A673 (cell line): ENCODE results near the gene PTGFRN. TPM values are rescaled to one million over a fixed set of nuclear protein-coding genes. Genes with fewer than 3 reads are reported as not detected.

Source experiments
- BruUV-seq: library from RNA; stranded (reverse); fragments of 400-500 nt; replicated peaks from 2 replicates; lab custom pipeline; 2021; lab: Mats Ljungman, UMichigan
- CTCF ChIA-PET: fragments of 300-600 bp; sonication (Branson Sonifier 250); formaldehyde crosslinking; loops from one replicate; lab custom pipeline; 2022; ENCODE audit warnings: antibody characterized with exemption; lab: Charles Lee
- POLR2A ChIA-PET: fragments of 300-600 bp; sonication (Branson Sonifier 250); formaldehyde crosslinking; loops from one replicate; lab custom pipeline; 2022; ENCODE audit warnings: antibody characterized with exemption; ENCODE audit not compliant: low non-redundant PET; lab: Charles Lee
- DNase-seq: peaks from one replicate; pipeline ENCODE4 v3.0.0-alpha.2; 2015; ENCODE audit warnings: low spot score
- H3K27ac ChIP-seq: fragments of 200-600 bp; sonication (generic); 2 replicates; pipeline ENCODE4 v1.5.1; 2016; ENCODE audit warnings: mixed run types, low read depth, mild to moderate bottlenecking, mixed read lengths, antibody characterized with exemption, low read length; ENCODE audit not compliant: poor library complexity, severe bottlenecking
- H3K27me3 ChIP-seq: fragments of 200-600 bp; sonication (generic); replicated peaks from 2 replicates; pipeline ENCODE4 v1.6.1; 2017; ENCODE audit warnings: mixed run types, low read depth, mild to moderate bottlenecking, mixed read lengths, antibody characterized with exemption, low read length; ENCODE audit not compliant: insufficient read depth, poor library complexity
- H3K36me3 ChIP-seq: fragments of 200-600 bp; sonication (generic); 2 replicates; pipeline ENCODE4 v1.6.1; 2016; ENCODE audit warnings: mixed run types, mild to moderate bottlenecking, mixed read lengths, antibody characterized with exemption, low read length; ENCODE audit not compliant: insufficient read depth, poor library complexity, severe bottlenecking
- H3K4me1 ChIP-seq: fragments of 200-600 bp; sonication (generic); 2 replicates; pipeline ENCODE4 v1.6.1; 2017; ENCODE audit warnings: mixed run types, mild to moderate bottlenecking, mixed read lengths, antibody characterized with exemption, low read length; ENCODE audit not compliant: insufficient read depth, poor library complexity, severe bottlenecking
- H3K4me3 ChIP-seq: fragments of 200-600 bp; sonication (generic); 2 replicates; pipeline ENCODE4 v1.5.1; 2016; ENCODE audit warnings: low read depth, mixed run types, mild to moderate bottlenecking, mixed read lengths, low read length; ENCODE audit not compliant: poor library complexity, severe bottlenecking
- H3K9me3 ChIP-seq: fragments of 200-600 bp; sonication (generic); 2 replicates; pipeline ENCODE4 v1.6.1; 2016; ENCODE audit warnings: mixed run types, low read depth, mild to moderate bottlenecking, mixed read lengths, antibody characterized with exemption, low read length; ENCODE audit not compliant: poor library complexity, severe bottlenecking
- CTCF ChIP-seq: fragments of 300-800, 200-600 bp; sonication (generic); conservative IDR thresholded peaks from 2 replicates; pipeline ENCODE4 v1.5.1; 2017; ENCODE audit warnings: low read depth, mild to moderate bottlenecking, antibody characterized with exemption, low read length, moderate library complexity, mixed read lengths
- EZH2 ChIP-seq: fragments of 200-600 bp; sonication (generic); IDR thresholded peaks from 2 replicates; pipeline ENCODE4 v1.6.1; 2017; ENCODE audit warnings: borderline replicate concordance, low read depth, mild to moderate bottlenecking, mixed read lengths, antibody characterized with exemption, low read length; ENCODE audit not compliant: poor library complexity, severe bottlenecking
- intact Hi-C: fragments of 100-400 bp; cut with micrococcal nuclease; formaldehyde crosslinking; loops from one replicate; pipeline ENCODE4 v1.10.0; 2022; ENCODE audit not compliant: unreplicated experiment
- total RNA-seq: library from RNA; stranded (reverse); gene quantifications from 2 replicates; pipeline ENCODE4 v1.2.3, GENCODE V29; 2021

PTGFRN gene
- total RNA-seq, 1 experiment from 2014 or later, result 29.5 TPM

DNA sequence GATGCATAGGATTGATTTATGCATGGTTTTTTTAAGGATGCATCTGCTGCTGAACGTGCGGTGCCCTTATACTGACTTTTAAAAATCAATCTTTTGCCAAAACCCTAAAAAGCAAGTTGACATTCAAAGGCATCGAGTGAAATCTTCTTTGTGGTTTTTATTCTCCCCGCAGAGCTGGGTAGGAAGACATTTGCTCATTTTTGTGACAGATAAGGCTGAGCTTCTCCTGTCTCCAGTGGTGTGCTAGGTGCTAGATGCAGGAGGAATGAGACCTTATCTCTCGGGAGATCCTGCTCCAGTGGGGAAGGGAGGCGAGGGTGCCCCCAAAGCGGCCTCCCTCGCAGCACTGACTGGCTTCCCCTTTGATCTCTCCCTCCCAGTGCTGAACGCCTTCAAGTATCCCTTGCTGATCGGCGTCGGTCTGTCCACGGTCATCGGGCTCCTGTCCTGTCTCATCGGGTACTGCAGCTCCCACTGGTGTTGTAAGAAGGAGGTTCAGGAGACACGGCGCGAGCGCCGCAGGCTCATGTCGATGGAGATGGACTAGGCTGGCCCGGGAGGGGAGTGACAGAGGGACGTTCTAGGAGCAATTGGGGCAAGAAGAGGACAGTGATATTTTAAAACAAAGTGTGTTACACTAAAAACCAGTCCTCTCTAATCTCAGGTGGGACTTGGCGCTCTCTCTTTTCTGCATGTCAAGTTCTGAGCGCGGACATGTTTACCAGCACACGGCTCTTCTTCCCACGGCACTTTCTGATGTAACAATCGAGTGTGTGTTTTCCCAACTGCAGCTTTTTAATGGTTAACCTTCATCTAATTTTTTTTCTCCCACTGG lies 76.9 kb downstream of the PTGFRN start:
- Histone ChIP-seq H3K9me3 (no peaks in the 10 kb centered on the region), H3K27ac (no peak overlapping the region), H3K4me1 (no peaks in the 10 kb centered on the region), H3K27me3 (no peaks in the 10 kb centered on the region), H3K36me3 (no peaks in the 10 kb centered on the region), H3K4me3 (no peak overlapping the region)
- no peak for DNase-seq
- TF ChIP-seq CTCF, result no peak
- no peak for TF ChIP-seq EZH2
- ChIA-PET POLR2A (no interaction called here), CTCF (no interaction called here)
- intact Hi-C loops, result no loop called here
- BruUV-seq, result no TSS peak

DNA sequence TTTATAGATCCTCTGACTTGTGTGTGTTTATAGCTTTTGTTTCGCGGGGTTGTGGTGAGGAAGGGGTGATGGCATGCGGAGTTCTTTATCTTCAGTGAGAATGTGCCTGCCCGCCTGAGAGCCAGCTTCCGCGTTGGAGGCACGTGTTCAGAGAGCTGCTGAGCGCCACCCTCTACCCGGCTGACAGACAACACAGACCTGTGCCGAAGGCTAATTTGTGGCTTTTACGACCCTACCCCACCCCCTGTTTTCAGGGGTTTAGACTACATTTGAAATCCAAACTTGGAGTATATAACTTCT lies 77.5 kb downstream of the PTGFRN start:
- POLR2A ChIA-PET, result no interaction called here
- no peak overlapping the region for H3K27ac ChIP-seq
- no peaks in the 10 kb centered on the region for H3K9me3 ChIP-seq
- TF ChIP-seq EZH2, result no peak
- no peak for TF ChIP-seq CTCF
- BruUV-seq, result TSS peak; percentile 45
- H3K27me3 ChIP-seq, result no peaks in the 10 kb centered on the region
- H3K36me3 ChIP-seq, result no peaks in the 10 kb centered on the region
- no peak overlapping the region for H3K4me3 ChIP-seq
- intact Hi-C loops, result no loop called here
- H3K4me1 ChIP-seq, result no peaks in the 10 kb centered on the region
- CTCF ChIA-PET, result no interaction called here
- no peak for DNase-seq

DNA sequence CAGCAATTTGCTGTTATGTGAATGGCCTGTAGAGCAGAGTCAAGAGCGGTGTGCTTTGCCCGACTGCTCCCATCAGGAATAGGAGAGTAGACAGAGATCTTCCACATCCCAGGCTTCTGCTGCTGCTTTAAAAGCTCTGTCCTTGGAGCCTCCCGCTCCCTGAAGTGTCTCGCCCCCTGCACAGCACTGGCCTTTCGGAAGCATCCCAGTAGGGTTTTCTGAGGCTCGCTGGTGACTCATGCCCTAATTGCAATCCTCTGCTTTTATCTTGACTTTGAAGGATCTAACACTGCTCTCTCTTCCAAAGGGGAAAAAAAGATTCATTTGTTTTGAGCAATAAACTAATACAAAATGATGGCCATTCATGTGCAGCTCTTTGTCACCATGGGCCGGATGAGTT lies 78.5 kb downstream of the PTGFRN start:
- no peak for TF ChIP-seq EZH2
- no peak for TF ChIP-seq CTCF
- no peak overlapping the region for H3K4me3 ChIP-seq
- ChIA-PET CTCF (no interaction called here), POLR2A (no interaction called here)
- no TSS peak for BruUV-seq
- H3K4me1 ChIP-seq, result no peaks in the 10 kb centered on the region
- H3K36me3 ChIP-seq, result no peaks in the 10 kb centered on the region
- no peaks in the 10 kb centered on the region for H3K9me3 ChIP-seq
- no peaks in the 10 kb centered on the region for H3K27me3 ChIP-seq
- peak; percentile 9 for DNase-seq
- intact Hi-C loops, result no loop called here
- no peak overlapping the region for H3K27ac ChIP-seq
